OCI-LY7 (cell line): ENCODE measurements around the gene KLC1. TPM values are rescaled to one million over a fixed set of nuclear protein-coding genes. Genes with fewer than 3 reads are reported as not detected.
A peak's percentile ranks its signal among the peaks of the same experiment; 100 is the strongest.

Experiments
- BruUV-seq: library from RNA; stranded (reverse); fragments of 400-500 nt; replicated peaks from 2 replicates; lab custom pipeline; 2021; lab: Mats Ljungman, UMichigan
- CTCF ChIA-PET: fragments of 300-600 bp; sonication (Branson Sonifier 250); formaldehyde crosslinking; loops from one replicate; lab custom pipeline; 2022; ENCODE audit warnings: antibody characterized with exemption; ENCODE audit not compliant: unreplicated experiment; lab: Charles Lee
- POLR2A ChIA-PET: fragments of 300-600 bp; sonication (Branson Sonifier 250); formaldehyde crosslinking; loops from one replicate; lab custom pipeline; 2022; ENCODE audit warnings: antibody characterized with exemption; lab: Charles Lee
- DNase-seq: peaks from one replicate; pipeline ENCODE4 v3.0.0-alpha.2; 2015; ENCODE audit warnings: low spot score
- H2AFZ ChIP-seq: fragments of 200-600 bp; sonication (generic), shearing (Covaris generic); 2 replicates; pipeline ENCODE4 v1.6.1; 2014; ENCODE audit warnings: mild to moderate bottlenecking, antibody characterized with exemption, low read length, moderate library complexity
- H3K27ac ChIP-seq: fragments of 200-600 bp; sonication (generic); 2 replicates; pipeline ENCODE4 v1.5.1; 2014; ENCODE audit warnings: mixed run types, low read depth, mild to moderate bottlenecking, moderate library complexity, low read length, inconsistent platforms; ENCODE audit not compliant: poor library complexity, severe bottlenecking
- H3K36me3 ChIP-seq: fragments of 200-600 bp; sonication (generic); 2 replicates; pipeline ENCODE4 v1.6.1; 2014; ENCODE audit warnings: mild to moderate bottlenecking, antibody characterized with exemption, low read length, moderate library complexity, mixed read lengths; ENCODE audit not compliant: insufficient read depth
- H3K4me1 ChIP-seq: fragments of 200-600 bp; sonication (generic); 2 replicates; pipeline ENCODE4 v1.5.1; 2014; ENCODE audit warnings: mild to moderate bottlenecking, low read length; ENCODE audit not compliant: insufficient read depth, poor library complexity, severe bottlenecking
- H3K4me2 ChIP-seq: fragments of 200-600 bp; sonication (generic); 2 replicates; pipeline ENCODE4 v1.6.1; 2014; ENCODE audit warnings: mild to moderate bottlenecking, low read length
- H3K4me3 ChIP-seq: fragments of 200-600 bp; sonication (generic); 2 replicates; pipeline ENCODE4 v1.5.1; 2014; ENCODE audit warnings: mild to moderate bottlenecking, low read depth, low read length; ENCODE audit not compliant: poor library complexity, severe bottlenecking
- H3K79me2 ChIP-seq: fragments of 200-600 bp; sonication (generic); 2 replicates; pipeline ENCODE4 v1.6.1; 2016; ENCODE audit warnings: low read depth, mild to moderate bottlenecking, low read length, moderate library complexity, mixed read lengths; ENCODE audit not compliant: insufficient read depth
- H3K9me2 ChIP-seq: fragments of 200-600 bp; sonication (generic); 2 replicates; pipeline ENCODE4 v1.6.1; 2016; ENCODE audit warnings: mild to moderate bottlenecking, low read length, mixed read lengths; ENCODE audit not compliant: insufficient read depth
- H3K9me3 ChIP-seq: fragments of 200-600 bp; sonication (generic); 2 replicates; pipeline ENCODE4 v1.6.1; 2014; ENCODE audit warnings: mild to moderate bottlenecking, mixed run types, low read length, mixed read lengths
- H4K20me1 ChIP-seq: fragments of 200-600 bp; sonication (generic); 2 replicates; pipeline ENCODE4 v1.6.1; 2014; ENCODE audit warnings: mild to moderate bottlenecking, antibody characterized with exemption, low read length, moderate library complexity, mixed read lengths; ENCODE audit not compliant: insufficient read depth
- CTCF ChIP-seq: fragments of 200-600 bp; sonication (generic); conservative IDR thresholded peaks from 2 replicates; pipeline ENCODE4 v1.5.1; 2014; ENCODE audit warnings: mild to moderate bottlenecking, antibody characterized with exemption, low read length, moderate library complexity, mixed read lengths
- EZH2phosphoT487 ChIP-seq: fragments of 200-600 bp; sonication (generic); IDR thresholded peaks from 2 replicates; pipeline ENCODE4 v1.6.1; 2018; ENCODE audit warnings: low read depth, borderline replicate concordance, mild to moderate bottlenecking, mixed run types, antibody characterized with exemption, low read length, moderate library complexity, mixed read lengths
- intact Hi-C: fragments of 100-400 bp; cut with micrococcal nuclease; formaldehyde crosslinking; loops from one replicate; pipeline ENCODE4 v1.10.0; 2022; ENCODE audit not compliant: unreplicated experiment
- total RNA-seq, 2 experiments: library from RNA; depleted of rRNA in 1 of 2; stranded (reverse); fragments of >200 nt in 1 of 2; shearing (Covaris generic) in 1 of 2; gene quantifications; 2 replicates each; pipeline ENCODE4 v1.2.3, GENCODE V29; 2014 to 2022

Gene KLC1
- total RNA-seq, 2 experiments from 2014 or later: 147 to 157 TPM

GRCh38 chr14:103611215-103611614 lies 17.8 kb upstream of the KLC1 start:
- H3K4me1 ChIP-seq: peaks cover 14% of the 10 kb centered on the region
- TF ChIP-seq EZH2phosphoT487: no peak
- ChIA-PET POLR2A (no interaction called here), CTCF (no interaction called here)
- no peak overlapping the region for H3K27ac ChIP-seq
- no peaks in the 10 kb centered on the region for H4K20me1 ChIP-seq
- H3K79me2 ChIP-seq: no peaks in the 10 kb centered on the region
- H3K4me3 ChIP-seq: no peak overlapping the region
- DNase-seq: no peak
- H3K4me2 ChIP-seq: no peak overlapping the region
- no TSS peak for BruUV-seq
- H2AFZ ChIP-seq: no peak overlapping the region
- intact Hi-C loops: no loop called here
- H3K9me2 ChIP-seq: no peaks in the 10 kb centered on the region
- H3K36me3 ChIP-seq: no peaks in the 10 kb centered on the region
- peaks cover 7% of the 10 kb centered on the region; the same call in 1 of the 2 replicates for H3K9me3 ChIP-seq

- Histone ChIP-seq H4K20me1 (no peaks in the 10 kb centered on the region), H3K9me3 (peaks cover 7% of the 10 kb centered on the region; the same call in 1 of the 2 replicates), H3K9me2 (no peaks in the 10 kb centered on the region), H2AFZ (no peak overlapping the region), H3K27ac (no peak overlapping the region), H3K79me2 (no peaks in the 10 kb centered on the region), H3K4me2 (no peak overlapping the region), H3K4me3 (no peak overlapping the region), H3K4me1 (no peaks in the 10 kb centered on the region), H3K36me3 (no peaks in the 10 kb centered on the region)
- intact Hi-C loops: no loop called here
- BruUV-seq: no TSS peak
- CTCF ChIA-PET: no interaction called here
- TF ChIP-seq CTCF: peak; percentile 70
- TF ChIP-seq EZH2phosphoT487: no peak
- DNase-seq: no peak
- POLR2A ChIA-PET: interaction anchor here (0.9 kb wide), 1 partner anchor 11 kb away, joined by 3 read pairs; no protein-coding TSS in a partner anchor
Measured at GRCh38 chr14:103613517-103613916, 15.5 kb upstream of the KLC1 start.

GRCh38 chr14:103616635-103617300 lies 12.2 kb upstream of the KLC1 start:
- no TSS peak for BruUV-seq
- TF ChIP-seq CTCF (no peak), EZH2phosphoT487 (no peak)
- no peaks in the 10 kb centered on the region for H3K79me2 ChIP-seq
- no peaks in the 10 kb centered on the region for H3K9me2 ChIP-seq
- H3K4me2 ChIP-seq: no peak overlapping the region
- no peaks in the 10 kb centered on the region for H3K36me3 ChIP-seq
- H4K20me1 ChIP-seq: no peaks in the 10 kb centered on the region
- no peak overlapping the region for H3K4me3 ChIP-seq
- intact Hi-C loops: no loop called here
- H2AFZ ChIP-seq: no peak overlapping the region
- POLR2A ChIA-PET: no interaction called here
- H3K4me1 ChIP-seq: peaks cover under 1% of the 10 kb centered on the region
- CTCF ChIA-PET: no interaction called here
- no peak overlapping the region for H3K27ac ChIP-seq
- DNase-seq: no peak
- no peaks in the 10 kb centered on the region for H3K9me3 ChIP-seq
